ENCODE measurements around the gene PARD3. TPM values are rescaled to one million over a fixed set of nuclear protein-coding genes. Genes with fewer than 3 reads are reported as not detected.

The PARD3 gene
- total RNA-seq, 1 experiment from 2014 or later: 51.8 TPM

DNA sequence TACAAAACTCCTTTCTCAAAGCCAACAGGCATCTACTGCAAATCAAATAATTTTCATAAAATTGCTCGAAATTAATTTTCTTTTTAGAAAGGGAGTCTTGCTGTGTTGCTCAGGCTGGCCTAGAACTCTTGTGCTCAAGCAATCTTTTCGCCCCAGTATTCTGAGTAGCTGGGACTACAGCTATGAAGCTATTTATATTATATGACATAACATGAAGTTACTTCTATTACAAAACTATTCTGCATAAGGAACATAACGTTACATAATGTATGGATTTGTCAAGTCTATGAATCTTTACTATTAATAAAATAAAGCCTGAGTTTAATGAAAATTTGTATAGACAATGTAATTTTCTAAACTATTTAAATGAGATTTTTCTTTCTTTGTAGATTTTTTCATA, 415.0 kb downstream of the PARD3 start (continued):
- TF ChIP-seq AFF4 (CRISPR knock-in tag; IDR thresholded peaks at IDR 0.05; ENCODE audit: borderline replicate concordance) (no peak), ZNF138 (CRISPR knock-in tag; conservative IDR thresholded peaks at IDR 0.05) (no peak), ZNF396 (CRISPR knock-in tag; IDR thresholded peaks at IDR 0.05; ENCODE audit: borderline replicate concordance) (no peak)

GRCh38 chr10:34399013-34399412, 416.1 kb downstream of the PARD3 start:
- ATAC-seq: no peak
- no peaks in the 10 kb centered on the region for H3K36me3 Mint-ChIP-seq
- H3K9me3 Mint-ChIP-seq: no peaks in the 10 kb centered on the region
- ChIA-PET CTCF (no interaction called here), POLR2A (no interaction called here)
- TF ChIP-seq OVOL2 (CRISPR knock-in tag; IDR thresholded peaks at IDR 0.05; ENCODE audit: borderline replicate concordance) (no peak), ZNF232 (CRISPR knock-in tag; IDR thresholded peaks at IDR 0.05) (no peak), NR3C1 (CRISPR knock-in tag; conservative IDR thresholded peaks at IDR 0.05; ENCODE audit: low read depth) (no peak), PRRX2 (CRISPR knock-in tag; IDR thresholded peaks at IDR 0.05) (no peak), ZNF532 (CRISPR knock-in tag; IDR thresholded peaks at IDR 0.05; ENCODE audit: borderline replicate concordance) (no peak), CREB1 (CRISPR knock-in tag; IDR thresholded peaks at IDR 0.05) (no peak), ZNF121 (CRISPR knock-in tag; IDR thresholded peaks at IDR 0.05) (no peak), EMX1 (CRISPR knock-in tag; IDR thresholded peaks at IDR 0.05) (no peak), ZBTB21 (CRISPR knock-in tag; IDR thresholded peaks at IDR 0.05; ENCODE audit: borderline replicate concordance) (no peak)
- TF ChIP-seq, protein P1, sequence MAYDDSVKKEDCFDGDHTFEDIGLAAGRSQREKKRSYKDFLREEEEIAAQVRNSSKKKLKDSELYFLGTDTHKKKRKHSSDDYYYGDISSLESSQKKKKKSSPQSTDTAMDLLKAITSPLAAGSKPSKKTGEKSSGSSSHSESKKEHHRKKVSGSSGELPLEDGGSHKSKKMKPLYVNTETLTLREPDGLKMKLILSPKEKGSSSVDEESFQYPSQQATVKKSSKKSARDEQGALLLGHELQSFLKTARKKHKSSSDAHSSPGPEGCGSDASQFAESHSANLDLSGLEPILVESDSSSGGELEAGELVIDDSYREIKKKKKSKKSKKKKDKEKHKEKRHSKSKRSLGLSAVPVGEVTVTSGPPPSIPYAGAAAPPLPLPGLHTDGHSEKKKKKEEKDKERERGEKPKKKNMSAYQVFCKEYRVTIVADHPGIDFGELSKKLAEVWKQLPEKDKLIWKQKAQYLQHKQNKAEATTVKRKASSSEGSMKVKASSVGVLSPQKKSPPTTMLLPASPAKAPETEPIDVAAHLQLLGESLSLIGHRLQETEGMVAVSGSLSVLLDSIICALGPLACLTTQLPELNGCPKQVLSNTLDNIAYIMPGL (CRISPR knock-in tag; IDR thresholded peaks at IDR 0.05): no peak
- TF ChIP-seq, protein P2, sequence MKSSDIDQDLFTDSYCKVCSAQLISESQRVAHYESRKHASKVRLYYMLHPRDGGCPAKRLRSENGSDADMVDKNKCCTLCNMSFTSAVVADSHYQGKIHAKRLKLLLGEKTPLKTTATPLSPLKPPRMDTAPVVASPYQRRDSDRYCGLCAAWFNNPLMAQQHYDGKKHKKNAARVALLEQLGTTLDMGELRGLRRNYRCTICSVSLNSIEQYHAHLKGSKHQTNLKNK (CRISPR knock-in tag; IDR thresholded peaks at IDR 0.05): no peak
- TF ChIP-seq, protein P3, sequence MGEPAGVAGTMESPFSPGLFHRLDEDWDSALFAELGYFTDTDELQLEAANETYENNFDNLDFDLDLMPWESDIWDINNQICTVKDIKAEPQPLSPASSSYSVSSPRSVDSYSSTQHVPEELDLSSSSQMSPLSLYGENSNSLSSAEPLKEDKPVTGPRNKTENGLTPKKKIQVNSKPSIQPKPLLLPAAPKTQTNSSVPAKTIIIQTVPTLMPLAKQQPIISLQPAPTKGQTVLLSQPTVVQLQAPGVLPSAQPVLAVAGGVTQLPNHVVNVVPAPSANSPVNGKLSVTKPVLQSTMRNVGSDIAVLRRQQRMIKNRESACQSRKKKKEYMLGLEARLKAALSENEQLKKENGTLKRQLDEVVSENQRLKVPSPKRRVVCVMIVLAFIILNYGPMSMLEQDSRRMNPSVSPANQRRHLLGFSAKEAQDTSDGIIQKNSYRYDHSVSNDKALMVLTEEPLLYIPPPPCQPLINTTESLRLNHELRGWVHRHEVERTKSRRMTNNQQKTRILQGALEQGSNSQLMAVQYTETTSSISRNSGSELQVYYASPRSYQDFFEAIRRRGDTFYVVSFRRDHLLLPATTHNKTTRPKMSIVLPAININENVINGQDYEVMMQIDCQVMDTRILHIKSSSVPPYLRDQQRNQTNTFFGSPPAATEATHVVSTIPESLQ (CRISPR knock-in tag; IDR thresholded peaks at IDR 0.05): no peak
- no peak for DNase-seq (ENCODE audit: low spot score)
- no peak overlapping the region for H3K27ac Mint-ChIP-seq
- H3K4me1 Mint-ChIP-seq: peaks cover 14% of the 10 kb centered on the region
- H3K4me3 Mint-ChIP-seq: no peak overlapping the region
- H3K27me3 Mint-ChIP-seq (ENCODE audit: low read depth): no peaks in the 10 kb centered on the region
